ENCODE results near the gene EXOC1L.

EXOC1L gene, protein sequence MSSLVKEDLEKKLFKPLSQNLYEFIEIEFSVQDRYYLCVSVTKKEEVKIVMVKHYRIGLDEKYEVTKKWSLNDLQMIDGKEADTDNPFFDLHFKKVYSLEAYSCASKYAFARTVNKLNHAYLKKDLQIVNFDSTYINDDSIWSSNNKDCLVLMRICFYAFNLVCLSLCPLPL

DNA sequence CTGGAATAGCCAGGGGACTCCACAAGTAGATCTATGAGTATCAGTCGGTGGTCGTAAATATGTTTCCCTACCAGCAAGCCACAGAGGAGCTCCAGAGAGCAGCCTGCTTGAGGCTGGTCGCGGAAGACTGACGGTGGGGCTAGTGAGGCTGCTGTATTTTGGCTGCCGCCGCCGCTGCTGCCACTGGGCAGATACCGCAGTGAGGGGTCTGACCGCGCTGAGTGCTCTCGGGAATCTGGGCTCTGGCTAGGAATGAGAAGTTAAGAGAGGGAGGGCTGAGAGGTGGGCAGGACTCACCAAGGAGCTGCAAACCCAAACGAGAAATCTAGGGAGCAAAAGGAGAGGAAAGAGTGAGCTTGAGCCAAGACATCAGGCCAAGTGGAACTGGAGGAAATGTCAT, at the start of gene EXOC1L:
Gene EXOC1L, plus strand, starts transcription at position 157 of the 400 bp plus-strand sequence. Its CDS starts 237 bp downstream, at position 394.
- no peak for DNase-seq (ENCODE audit: low read depth)

DNA sequence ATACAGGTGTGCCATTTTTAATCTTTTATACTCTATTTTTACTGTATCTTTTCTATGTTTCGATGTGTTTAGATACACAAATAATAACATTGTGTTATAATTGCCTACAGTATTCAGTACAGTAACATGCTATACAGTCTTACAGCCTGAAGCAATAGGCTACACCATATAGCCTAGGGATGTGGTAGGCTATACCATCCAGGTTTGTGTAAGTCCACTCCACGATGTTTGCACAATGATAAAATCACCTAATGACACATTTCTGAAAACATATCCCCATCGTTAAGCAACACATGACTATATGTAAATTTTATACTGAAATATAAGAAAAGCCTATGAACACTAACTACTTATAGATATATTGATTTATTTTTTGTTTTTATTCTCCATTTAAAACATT, 48.9 kb upstream of the EXOC1L start:
- no peak for DNase-seq (ENCODE audit: low read depth)

DNA sequence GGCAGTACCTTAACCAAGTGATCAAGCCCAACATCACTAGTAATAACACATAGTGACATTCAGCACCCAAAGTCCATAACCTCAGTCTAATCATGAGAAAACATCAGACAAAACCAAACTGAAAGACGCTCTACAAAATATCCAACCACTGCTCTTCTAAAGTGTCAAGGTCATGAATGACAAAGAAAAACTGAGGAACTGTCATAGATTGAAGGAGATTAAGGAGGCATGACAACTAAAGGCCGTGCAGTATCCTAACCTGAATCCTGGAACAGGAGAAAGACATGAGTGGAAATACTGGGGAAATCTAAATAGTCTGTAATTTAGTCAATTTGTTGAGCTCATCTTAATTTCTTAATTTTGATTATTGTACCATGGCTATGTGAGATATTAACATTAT, 38.2 kb upstream of the EXOC1L start:
- no peak for DNase-seq (ENCODE audit: low read depth)

DNA sequence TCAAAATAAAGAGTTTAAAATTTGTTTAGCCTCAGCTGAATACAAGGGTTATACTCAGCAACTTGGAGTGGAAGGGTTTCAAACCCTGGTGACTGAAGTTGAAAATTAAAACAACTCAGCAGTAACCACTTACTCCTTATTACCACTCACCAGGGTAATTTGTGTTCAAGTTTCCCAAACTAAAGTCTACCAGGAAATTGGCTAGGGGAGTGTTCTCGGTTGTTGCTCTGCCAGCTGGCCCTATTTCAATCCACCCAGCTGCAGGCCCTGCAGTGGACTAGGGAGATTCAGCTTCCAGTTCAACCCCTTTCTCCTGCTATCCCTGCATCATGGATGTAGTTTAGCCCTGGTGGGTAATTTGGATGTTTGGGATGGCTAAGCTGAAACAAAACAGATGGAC, 37.8 kb upstream of the EXOC1L start:
- DNase-seq (ENCODE audit: low read depth): no peak

DNA sequence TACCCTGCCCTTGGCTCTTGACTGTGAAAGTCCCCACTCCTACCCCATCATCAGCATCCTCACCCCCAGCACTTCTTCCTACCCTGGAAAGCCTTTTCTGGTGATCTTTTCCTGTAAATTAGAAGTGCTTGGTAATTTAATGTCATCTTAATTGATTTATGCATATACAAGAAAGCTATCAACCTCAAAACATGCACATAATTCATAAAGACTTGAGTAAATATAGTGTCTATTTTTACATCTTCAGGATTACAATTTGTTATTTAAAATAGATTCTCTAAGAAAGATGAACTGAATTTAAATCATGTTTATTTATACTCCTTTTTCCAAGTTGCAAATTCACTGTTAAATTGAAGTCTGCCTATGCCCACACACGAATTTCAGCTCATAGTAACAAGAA, 36.0 kb upstream of the EXOC1L start:
- no peak for DNase-seq (ENCODE audit: low read depth)

DNA sequence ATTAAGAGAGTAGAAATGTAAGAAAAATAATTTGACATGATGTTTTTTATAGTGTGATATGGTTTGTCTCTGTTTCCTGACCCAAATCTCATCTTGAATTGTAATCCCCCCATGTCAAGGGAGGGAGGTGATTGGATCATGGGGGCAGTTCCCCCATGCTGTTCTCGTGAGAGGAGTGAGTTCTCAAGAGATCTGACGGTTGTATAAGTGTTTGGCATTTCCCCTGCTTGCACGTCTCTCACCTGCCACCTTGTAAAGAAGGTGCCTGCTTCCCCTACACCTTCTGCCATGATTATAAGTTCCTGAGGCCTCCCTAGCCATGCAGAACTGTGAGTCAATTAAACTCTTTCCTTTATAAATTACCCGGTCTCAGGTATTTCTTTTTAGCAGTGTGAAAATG, 34.8 kb upstream of the EXOC1L start:
- DNase-seq (ENCODE audit: low read depth): no peak

DNA sequence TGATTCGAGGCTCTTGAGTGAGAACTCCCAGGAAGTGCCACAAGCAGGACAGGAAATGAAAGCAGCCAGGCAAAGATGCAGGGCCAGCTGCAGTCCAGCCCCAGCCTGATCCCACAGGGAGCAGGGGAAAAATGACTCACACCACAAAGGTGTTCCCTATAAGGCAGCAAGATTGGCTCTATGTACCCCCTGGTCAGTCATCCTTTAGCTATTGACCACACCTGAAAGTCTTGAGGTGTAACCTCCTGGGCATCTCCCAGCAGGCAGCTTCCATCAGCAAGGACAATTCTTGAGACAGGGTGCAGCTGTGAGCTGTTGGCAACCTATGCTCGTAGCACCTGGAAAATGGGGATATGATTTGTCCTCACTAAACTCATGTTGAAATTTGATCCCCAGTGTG, 27.9 kb upstream of the EXOC1L start:
- DNase-seq (ENCODE audit: low read depth): no peak

DNA sequence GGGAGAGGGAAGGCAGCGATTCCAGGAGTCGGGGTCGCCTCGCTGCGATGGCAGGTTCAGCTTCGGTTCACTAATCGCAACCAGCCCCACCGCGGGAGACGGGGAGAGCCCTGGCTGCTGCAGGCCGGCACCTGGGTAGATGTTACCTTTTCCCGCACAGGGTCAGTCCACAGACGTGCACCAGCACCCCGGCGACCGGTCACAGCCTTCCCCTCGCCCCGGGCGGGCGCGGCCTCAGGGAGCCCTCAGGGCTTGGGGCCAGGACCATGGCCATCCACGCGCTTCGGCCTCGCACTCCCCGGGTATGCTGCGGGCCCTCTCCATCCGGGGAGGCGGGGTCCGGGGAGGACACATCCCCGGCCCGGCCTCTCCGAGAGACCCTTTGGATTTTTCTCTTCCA, 26.1 kb upstream of the EXOC1L start:
- no peak for DNase-seq (ENCODE audit: low read depth)

DNA sequence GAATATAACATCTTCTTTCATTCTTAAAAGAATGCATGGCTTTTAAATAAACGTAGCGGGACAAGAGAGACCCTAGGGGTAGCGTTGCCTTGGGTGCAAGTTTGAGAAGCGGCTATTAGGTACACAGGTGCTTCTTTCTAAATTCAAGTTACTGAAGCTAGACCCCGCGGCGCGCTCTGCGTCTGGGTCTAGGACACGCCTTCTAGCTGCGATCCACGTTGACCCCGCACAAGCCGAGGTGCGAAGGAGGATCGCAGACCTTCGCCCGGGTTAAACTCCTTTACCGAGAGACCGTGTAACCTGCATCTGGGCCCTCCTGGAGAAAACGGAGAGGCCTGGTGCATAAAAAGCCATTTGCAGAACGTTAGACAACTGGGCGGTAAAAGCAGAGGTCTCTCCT, 25.5 kb upstream of the EXOC1L start:
- no peak for DNase-seq (ENCODE audit: low read depth)

DNA sequence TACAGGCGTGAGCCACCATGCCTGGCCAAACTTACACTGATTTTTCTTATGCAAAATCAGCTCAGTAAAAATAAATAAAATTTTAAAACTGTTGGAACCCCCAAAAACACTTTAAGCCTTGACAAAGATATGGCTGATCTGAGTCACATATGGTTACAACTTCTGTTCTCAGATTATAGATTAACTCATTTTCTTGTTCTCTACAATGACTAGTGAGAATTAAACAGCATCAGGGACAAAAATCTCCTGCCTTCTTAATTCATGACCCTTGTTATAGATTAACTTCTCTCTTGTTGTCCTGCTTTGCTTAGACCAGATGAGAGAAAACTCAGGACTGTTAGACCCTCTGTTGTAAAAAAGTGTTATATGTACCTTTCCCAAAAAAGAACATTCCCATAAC, 24.2 kb upstream of the EXOC1L start:
- no peak for DNase-seq (ENCODE audit: low read depth)

DNA sequence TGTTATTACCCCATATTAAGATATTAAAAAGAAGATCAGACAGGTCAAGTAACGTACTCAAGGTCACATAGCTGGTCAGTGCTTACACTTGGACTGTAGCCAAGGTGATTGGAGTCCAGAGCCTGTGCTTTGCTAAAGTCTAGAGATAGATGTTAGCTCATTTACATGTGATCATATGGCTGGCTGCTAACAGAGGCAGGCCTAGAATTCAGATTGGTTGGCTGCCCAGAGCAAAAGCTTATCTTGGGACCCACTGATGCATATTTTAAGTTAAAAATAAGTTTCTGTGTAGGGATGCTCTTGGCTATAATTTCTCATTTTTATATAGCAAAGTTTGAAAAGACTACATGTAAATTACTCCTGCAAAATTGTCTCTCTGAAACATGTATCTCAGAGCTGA, 18.1 kb upstream of the EXOC1L start:
- DNase-seq (ENCODE audit: low read depth): no peak

DNA sequence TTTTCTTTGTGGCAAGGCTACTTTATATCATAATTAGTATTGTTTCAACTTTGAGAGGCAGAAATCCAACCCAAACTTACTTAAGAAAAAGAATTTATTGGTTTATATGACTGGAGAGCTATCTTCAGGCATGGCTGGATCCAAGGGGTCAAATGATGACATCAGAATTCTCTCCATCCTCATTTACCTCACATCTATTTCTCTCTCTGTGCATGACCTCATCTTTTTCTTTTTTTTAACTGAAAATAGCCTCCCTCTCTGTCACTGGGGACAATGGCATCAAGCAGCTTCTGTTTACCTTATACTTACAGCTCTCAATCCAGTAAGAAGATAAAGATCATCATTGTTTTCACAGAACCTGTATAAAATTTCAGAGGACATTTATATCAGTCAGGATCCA, 12.0 kb upstream of the EXOC1L start:
- no peak for DNase-seq (ENCODE audit: low read depth)

DNA sequence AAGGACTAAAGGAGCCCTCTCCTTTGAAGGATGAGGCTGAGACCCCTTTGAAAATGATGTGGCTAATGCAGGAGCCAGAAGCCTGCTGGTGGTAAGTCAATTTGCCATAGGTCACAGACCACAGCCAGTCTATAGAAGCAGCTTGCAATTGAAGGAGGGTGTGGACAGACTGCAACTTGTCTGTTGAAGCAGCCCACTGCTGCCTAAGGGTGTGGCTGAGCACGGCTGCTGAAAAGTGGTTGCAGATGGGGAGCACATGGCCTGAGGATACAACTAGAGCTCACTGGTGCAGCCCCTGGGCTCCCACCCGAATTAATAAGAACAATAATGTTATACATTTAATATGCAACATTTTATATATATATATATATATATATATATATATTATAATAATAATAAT, 11.4 kb upstream of the EXOC1L start:
- no peak for DNase-seq (ENCODE audit: low read depth)

DNA sequence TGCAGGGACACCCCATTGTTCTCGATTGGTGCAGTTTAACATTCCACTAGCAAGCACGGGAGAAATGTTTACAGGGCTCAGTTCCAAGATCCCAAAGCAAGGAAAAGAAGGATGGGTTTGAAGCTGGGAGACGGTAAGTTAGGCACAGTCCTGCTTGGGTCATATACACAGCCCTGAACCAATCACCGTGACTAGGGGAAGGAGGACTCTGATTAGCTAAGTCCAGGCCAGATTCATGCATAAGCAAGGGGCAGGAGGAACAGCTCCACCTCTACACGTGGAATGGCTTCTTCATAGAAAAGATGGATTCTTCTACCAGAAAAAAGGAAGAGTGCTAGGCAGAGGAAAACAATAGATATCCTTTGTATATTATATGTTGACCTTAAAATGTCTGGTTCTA, 11.0 kb upstream of the EXOC1L start:
- DNase-seq (ENCODE audit: low read depth): no peak

DNA sequence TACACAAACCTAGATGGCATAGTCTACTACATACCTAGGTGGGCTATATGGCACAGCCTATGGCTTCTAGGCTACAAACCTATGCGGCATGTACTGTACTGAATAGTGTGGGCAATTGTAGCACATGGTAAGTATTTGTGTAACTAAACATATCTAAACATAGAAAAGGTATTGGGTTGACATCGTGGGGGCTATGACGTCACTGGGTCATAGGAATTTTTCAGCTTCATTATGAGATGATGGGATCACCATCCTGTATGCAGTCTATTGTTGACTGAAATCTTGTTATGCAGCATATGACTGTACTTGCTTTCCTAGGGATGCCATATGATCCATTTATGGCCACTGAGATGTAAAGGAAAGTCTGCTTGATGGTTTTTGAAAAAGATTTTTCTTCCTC, 1.9 kb upstream of the EXOC1L start:
- no peak for DNase-seq (ENCODE audit: low read depth)

DNA sequence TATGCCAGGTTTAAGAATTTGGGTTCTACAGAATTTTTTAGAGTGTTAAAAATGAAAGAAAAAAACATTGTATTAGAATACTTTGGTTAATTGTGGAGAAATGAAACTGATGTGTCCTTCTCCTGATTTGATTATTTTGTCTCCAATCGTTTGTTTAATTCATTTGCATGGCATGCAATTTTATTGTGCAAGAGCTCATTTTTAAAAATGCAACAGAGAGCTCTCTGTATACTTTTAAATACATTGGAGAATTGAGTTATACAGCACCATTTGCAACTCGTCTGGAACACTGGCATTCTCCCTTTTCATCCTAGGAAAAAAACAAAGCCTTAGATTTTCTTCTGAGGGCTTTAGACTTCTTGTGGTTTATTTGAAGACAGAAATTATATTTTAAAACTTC, 689 bp downstream of the EXOC1L start:
- DNase-seq (ENCODE audit: low read depth): no peak

DNA sequence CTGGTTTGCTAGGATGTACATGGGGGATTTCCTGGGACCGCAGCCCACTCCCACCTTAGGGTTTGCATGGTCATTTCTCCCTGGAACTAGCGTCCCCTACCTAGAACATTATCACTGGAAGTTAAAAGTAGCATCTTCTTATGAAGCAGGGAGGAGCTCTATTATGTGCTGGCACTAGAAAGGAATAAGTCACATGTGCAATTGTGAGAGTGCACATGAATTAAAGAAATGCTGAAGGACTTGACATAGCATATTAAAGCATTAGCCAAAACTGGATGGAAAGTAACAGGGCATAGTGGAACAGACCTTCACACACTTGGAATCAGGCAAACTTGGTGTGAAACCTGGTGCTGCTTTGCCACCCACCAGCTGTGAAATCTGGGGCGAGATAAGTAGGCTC, 2.7 kb downstream of the EXOC1L start:
- no peak for DNase-seq (ENCODE audit: low read depth)

DNA sequence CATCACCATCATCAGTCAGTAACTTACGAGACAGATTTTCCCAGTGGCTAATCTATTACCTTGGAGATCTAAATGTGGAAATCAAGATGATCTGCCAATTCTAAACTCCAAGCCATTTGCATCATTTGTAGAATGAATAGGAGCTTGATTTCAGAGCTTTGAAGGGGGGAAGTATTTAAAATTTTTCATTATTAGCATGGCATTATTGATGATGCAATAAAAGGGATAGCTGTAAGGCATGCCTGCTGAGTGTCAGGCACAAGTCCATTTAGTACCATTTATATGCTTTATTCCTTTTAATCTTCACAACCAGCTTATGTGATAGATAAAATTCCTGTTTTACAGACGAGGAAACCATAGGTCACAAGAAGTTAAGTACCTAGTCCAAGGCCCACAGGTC, 5.3 kb downstream of the EXOC1L start:
- no peak for DNase-seq (ENCODE audit: low read depth)

DNA sequence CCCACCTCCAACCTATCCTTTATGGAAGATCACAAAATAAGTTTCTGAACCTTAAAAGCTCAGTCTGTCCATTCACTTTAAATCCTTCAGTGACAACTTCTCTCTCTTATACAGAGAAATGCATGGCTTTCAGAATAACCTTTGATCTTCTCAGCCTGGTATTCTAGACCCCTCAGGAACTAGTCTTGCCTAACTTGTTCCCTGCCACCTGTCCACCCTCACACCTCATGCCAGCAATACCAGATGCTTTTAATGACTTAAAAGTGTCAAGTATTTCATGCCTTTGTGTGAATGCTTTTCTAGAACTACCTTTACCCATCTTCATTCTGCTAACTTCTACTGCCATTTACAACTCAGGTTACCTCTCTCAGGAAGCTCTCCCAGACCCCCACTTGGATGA, 7.4 kb downstream of the EXOC1L start:
- DNase-seq (ENCODE audit: low read depth): no peak

DNA sequence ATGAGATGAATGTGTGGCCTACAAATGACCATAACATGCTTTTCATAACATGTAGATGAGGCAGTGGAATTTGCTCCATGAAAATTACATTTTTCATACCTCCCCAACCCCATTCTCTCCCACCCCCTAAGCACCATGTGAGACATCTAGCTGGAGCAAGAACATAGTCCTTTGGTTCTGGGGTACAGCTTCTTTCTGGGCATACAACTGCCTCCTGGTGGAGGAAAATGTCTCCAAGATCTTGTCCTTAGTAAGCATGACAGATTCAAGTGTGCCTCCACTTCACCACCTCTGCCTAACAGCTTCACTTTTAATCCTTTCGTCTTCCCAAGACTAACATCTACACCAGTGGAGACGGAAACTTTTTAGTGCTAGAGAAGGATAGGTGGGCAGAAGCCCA, 8.0 kb downstream of the EXOC1L start:
- no peak for DNase-seq (ENCODE audit: low read depth)

DNA sequence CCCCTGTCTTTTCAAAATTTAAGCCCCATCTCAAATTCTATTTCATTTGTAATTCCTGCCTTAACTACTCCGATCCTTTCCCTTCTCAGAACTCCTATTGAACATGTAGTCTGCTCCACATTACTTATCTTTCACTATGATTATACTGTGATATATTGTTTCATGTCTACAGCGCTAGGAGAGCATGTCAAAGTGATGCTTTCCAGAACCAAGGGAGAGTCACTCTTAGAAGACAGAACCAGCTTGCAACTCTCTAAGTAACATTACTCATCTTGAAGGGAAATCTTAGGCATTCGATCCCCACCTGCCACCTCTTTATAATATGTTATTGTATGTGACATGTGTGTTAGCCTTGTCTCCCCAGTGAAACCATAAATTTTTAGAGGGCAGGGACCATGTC, 10.5 kb downstream of the EXOC1L start:
- DNase-seq (ENCODE audit: low read depth): no peak

DNA sequence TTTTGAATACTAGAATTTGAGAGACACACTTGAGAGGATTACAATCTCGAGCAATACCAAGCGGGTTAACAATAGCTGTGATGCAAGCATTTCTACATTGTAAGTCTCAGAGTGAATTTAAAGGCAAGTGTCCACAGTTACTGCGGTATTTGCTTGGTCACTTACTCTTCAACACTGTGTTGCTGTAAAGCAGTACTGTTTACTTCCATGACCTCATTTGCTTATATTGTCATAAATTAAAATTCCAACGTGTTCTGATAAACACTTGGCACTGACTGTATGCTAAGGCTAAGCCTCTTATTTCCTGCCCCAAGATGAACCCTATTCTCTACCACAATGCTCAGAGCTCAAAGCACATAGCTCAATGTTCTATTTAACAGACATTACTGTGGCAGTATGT, 11.1 kb downstream of the EXOC1L start:
- DNase-seq (ENCODE audit: low read depth): no peak

DNA sequence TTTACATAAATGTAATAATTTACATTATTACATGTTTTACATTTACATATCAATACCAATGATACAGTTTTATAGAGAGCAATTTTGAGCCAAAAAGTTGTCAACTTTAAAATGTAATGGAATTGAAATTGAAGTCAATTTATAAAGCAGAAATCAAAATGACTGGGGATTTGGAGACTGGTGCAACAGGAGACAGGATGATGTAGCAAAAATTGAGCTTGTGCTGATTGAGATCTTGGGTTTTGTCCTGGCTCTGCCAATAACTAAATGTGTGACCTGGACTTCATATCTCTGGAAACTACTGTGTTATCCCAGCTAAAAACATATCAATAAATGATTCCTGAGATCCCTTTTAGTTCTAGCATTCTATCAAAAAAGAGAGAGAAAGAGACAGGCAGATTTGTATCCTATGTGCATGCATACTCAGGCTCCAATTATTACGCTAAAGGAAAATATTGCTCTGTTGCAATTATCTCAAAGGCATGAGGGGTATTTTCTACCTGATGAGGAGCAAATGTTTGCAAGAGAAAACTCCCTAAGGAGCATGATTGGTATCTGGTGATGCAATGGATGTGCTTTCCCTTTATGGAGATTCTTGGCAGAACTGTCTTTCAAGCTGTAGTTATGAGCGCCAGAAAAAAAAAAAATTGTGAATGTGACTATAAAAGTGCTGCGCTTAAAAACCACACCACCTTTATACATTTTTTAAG, 14.7 kb downstream of the EXOC1L start:
- DNase-seq (ENCODE audit: low read depth): no peak

DNA sequence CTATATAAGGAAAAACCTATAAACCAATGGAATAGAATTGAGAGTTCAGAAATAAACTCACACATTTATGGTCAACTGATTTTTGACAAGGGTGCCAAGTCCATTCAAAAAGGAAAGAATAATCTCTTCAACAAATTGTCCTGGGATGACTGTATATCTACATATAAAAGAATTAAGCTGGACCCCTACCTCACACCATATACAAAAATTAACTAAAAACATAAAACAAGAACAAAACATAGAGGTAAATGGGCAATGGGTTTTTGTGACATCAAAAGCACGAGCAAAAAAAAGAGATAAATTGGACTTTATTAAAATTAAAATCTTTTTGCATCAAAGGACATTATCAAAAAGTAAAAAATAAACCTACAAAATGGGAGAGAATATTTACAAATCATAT, 18.3 kb downstream of the EXOC1L start:
- DNase-seq (ENCODE audit: low read depth): no peak

All from activated T-helper 1 cell treated with Interleukin-2 at 50 U/mL for 16 hours (primary cell).